Gastrocnemius medialis (tissue), 4 donors: ENCODE results near the gene ROR1. TPM values are rescaled to one million over a fixed set of nuclear protein-coding genes. Genes with fewer than 3 reads are reported as not detected.

Source experiments
- ATAC-seq, 2 donors: fragments of 150-250 bp; one replicate each; pipeline ENCODE4 v1.9.1; 2016
- DNase-seq, 2 donors: peaks; one replicate each; pipeline ENCODE4 v3.0.0-alpha.2; 2019
- H3K27ac ChIP-seq, 4 donors: fragments of 200-600 bp; sonication (generic); 1 replicate in 1 of 4; 2 replicates in 3 of 4; pipeline ENCODE4 v1.5.1; 2016 to 2018; ENCODE audit warnings: mild to moderate bottlenecking in 2 of 4, moderate library complexity in 1 of 4
- H3K27me3 ChIP-seq, 3 donors: fragments of 200-600 bp; sonication (generic) in 2 of 3; 1 replicate in 1 of 3; 2 replicates in 2 of 3; pipeline versions ENCODE4 v1.5.1 to v1.6.0; 2016 to 2019; ENCODE audit warnings: mild to moderate bottlenecking in 1 of 3, moderate library complexity in 1 of 3
- H3K36me3 ChIP-seq, 2 donors: fragments of 200-600 bp; sonication (generic) in 1 of 2; one replicate each; pipeline ENCODE4 v1.5.1; 2017 to 2018
- H3K4me1 ChIP-seq, 2 donors: fragments of 200-600 bp; sonication (generic) in 1 of 2; one replicate each; pipeline ENCODE4 v1.5.1; 2016 to 2017; ENCODE audit warnings: mild to moderate bottlenecking in 2 of 2
- H3K4me3 ChIP-seq, 4 donors: fragments of 200-600 bp; sonication (generic) in 3 of 4; 1 replicate in 1 of 4; 2 replicates in 3 of 4; pipeline ENCODE4 v1.5.1; 2016 to 2019; ENCODE audit warnings: mild to moderate bottlenecking in 2 of 4
- H3K9me3 ChIP-seq, 3 donors: fragments of 200-600 bp; sonication (generic) in 2 of 3; 1 replicate in 1 of 3; 2 replicates in 2 of 3; pipeline ENCODE4 v1.5.1; 2016 to 2019
- CTCF ChIP-seq, 5 experiments: fragments of 450-650 bp in 3 of 5; fragments of 200-600 bp in 2 of 5; sonication (generic) in 2 of 5; IDR thresholded peaks in 4 of 5; conservative IDR thresholded peaks in 1 of 5; 1 replicate in 4 of 5; 2 replicates in 1 of 5; pipeline ENCODE4 v1.5.1; 2016 to 2019; ENCODE audit warnings: antibody characterized with exemption in 5 of 5, mild to moderate bottlenecking in 3 of 5, moderate library complexity in 3 of 5
- POLR2A ChIP-seq, 2 donors: fragments of 450-650 bp; IDR thresholded peaks; one replicate each; pipeline ENCODE4 v1.6.1; 2017; ENCODE audit warnings: antibody characterized with exemption in 2 of 2, mild to moderate bottlenecking in 2 of 2, moderate library complexity in 2 of 2
- in situ Hi-C, 4 donors: fragments of 200-750 bp; cut with MboI; loops; one replicate each; pipeline versions ENCODE4 v1.15.0 to v1.8.0; 2017; ENCODE audit warnings: low sequenced_read_pairs in 4 of 4
- intact Hi-C: fragments of 100-400 bp; cut with DNase I; formaldehyde crosslinking; loops from one replicate; pipeline ENCODE4 v1.15.1; 2023; ENCODE audit warnings: low total_unique reads
- total RNA-seq, 4 donors: library from RNA; depleted of rRNA; stranded (reverse); fragments of >200 nt; gene quantifications; one replicate each; pipeline versions ENCODE4 v1.1.0 to v1.2.3, GENCODE V29; 2016

ROR1 gene
- total RNA-seq, 4 donors from 2014 or later: 2.5 to 4.3 (median 3.6) TPM

DNA sequence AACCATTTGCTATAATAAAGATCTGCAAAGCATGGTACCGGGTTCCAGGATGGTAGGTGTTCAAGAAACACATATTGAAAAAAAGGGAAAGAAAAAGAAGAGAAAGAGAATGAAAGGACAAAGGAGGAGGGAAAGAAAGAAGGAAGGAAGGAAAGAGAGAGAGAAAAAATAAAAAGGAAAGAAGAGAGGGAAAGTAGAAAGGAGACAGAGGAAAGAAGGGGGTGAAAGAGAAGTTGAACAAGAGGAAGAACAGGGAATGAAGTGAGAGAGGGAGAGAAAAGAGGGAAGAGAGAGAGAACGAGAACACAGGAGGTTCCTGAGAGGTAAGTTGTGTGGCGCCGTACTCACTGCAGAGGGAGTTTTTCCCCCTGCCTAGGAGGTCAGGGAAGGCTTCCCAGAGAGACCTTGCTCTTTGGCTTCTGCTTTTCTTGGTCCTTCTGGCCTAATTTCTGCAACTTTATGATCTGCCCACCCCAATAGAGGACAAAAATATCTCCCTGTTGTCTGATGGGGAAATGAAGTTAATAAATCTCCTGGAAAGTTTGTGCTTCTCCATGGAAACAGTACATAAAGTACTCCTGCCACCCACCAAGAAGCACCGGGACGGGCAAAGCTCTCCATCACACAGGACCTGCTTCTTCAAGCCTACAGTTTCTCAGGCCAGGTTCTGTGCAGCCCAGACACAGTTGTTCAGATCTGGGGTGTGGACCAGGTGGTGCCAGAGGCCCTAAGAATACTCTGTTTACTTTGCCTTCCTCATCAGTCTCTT is 124.8 kb downstream of the ROR1 start:
- H3K27ac ChIP-seq: no peak overlapping the region
- peaks cover 2 to 5% of the 10 kb centered on the region in 2 donors for H3K4me1 ChIP-seq
- TF ChIP-seq POLR2A (IDR thresholded peaks at IDR 0.05): no peak
- TF ChIP-seq CTCF (IDR thresholded peaks at IDR 0.05 in 4 of 5, conservative IDR thresholded peaks at IDR 0.05 in 1 of 5): no peak
- intact Hi-C loops (no loop called here), in situ Hi-C loops (no loop called here)
- ATAC-seq (no peak), DNase-seq (no peak)
- no peaks in the 10 kb centered on the region for H3K9me3 ChIP-seq
- H3K27me3 ChIP-seq: no peaks in the 10 kb centered on the region
- no peaks in the 10 kb centered on the region for H3K36me3 ChIP-seq
- H3K4me3 ChIP-seq: no peak overlapping the region

DNA sequence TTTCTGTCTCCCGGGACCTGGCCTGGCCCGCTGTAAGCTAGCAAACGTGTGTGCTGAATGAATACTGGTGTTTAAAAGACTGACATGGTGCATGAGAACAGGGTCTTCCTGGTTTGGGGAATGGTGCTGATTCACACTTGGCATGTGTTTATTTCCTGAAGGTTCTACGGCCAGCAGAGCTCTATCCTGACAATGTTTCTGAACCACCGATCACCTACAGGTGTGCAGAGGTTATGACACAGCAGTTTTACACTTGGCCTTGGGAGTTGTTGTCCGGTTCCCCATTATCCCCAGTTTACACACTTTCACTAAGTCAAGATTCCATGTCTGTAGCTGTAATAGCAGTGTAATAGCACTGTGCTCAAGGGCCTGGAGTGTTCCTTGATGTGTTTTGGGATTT is 127.3 kb downstream of the ROR1 start:
- no peaks in the 10 kb centered on the region for H3K36me3 ChIP-seq
- intact Hi-C loops (no loop called here), in situ Hi-C loops (no loop called here)
- H3K4me1 ChIP-seq: peaks cover 2 to 5% of the 10 kb centered on the region in 2 donors
- no peaks in the 10 kb centered on the region for H3K9me3 ChIP-seq
- H3K27ac ChIP-seq: no peak overlapping the region
- no peak overlapping the region for H3K4me3 ChIP-seq
- no peak for DNase-seq
- no peak for TF ChIP-seq CTCF (IDR thresholded peaks at IDR 0.05 in 4 of 5, conservative IDR thresholded peaks at IDR 0.05 in 1 of 5)
- TF ChIP-seq POLR2A (IDR thresholded peaks at IDR 0.05): no peak
- ATAC-seq: no peak
- H3K27me3 ChIP-seq: no peaks in the 10 kb centered on the region

GRCh38 chr1:63902844-63903589 is 129.2 kb downstream of the ROR1 start:
- no peaks in the 10 kb centered on the region for H3K9me3 ChIP-seq
- H3K4me3 ChIP-seq: no peak overlapping the region
- no peak for DNase-seq
- no peak overlapping the region for H3K27ac ChIP-seq
- H3K36me3 ChIP-seq: no peaks in the 10 kb centered on the region
- peak in 1 of 2 donors; percentile 72 for ATAC-seq
- no peaks in the 10 kb centered on the region for H3K27me3 ChIP-seq
- peaks cover 10 to 14% of the 10 kb centered on the region in 2 donors for H3K4me1 ChIP-seq
- intact Hi-C loops: no loop called here
- TF ChIP-seq CTCF (IDR thresholded peaks at IDR 0.05 in 4 of 5, conservative IDR thresholded peaks at IDR 0.05 in 1 of 5): no peak
- no peak for TF ChIP-seq POLR2A (IDR thresholded peaks at IDR 0.05)
- in situ Hi-C loops: no loop called here

- Histone ChIP-seq H3K4me3 (no peak overlapping the region), H3K27me3 (no peaks in the 10 kb centered on the region), H3K27ac (no peak overlapping the region), H3K4me1 (peaks cover 17 to 21% of the 10 kb centered on the region in 2 donors), H3K9me3 (no peaks in the 10 kb centered on the region), H3K36me3 (no peaks in the 10 kb centered on the region)
- no peak for ATAC-seq
- intact Hi-C loops: no loop called here
- TF ChIP-seq CTCF (IDR thresholded peaks at IDR 0.05 in 4 of 5, conservative IDR thresholded peaks at IDR 0.05 in 1 of 5) (no peak), POLR2A (IDR thresholded peaks at IDR 0.05) (no peak)
- in situ Hi-C loops: no loop called here
- no peak for DNase-seq
Observed at GRCh38 chr1:63903947-63904610, 130.3 kb downstream of the ROR1 start.
